ENCODE results near the gene HDX. TPM values are rescaled to one million over a fixed set of nuclear protein-coding genes. Genes with fewer than 3 reads are reported as not detected.

HDX gene
- total RNA-seq, 1 donor from 2014 or later, result 2.9 TPM

DNA sequence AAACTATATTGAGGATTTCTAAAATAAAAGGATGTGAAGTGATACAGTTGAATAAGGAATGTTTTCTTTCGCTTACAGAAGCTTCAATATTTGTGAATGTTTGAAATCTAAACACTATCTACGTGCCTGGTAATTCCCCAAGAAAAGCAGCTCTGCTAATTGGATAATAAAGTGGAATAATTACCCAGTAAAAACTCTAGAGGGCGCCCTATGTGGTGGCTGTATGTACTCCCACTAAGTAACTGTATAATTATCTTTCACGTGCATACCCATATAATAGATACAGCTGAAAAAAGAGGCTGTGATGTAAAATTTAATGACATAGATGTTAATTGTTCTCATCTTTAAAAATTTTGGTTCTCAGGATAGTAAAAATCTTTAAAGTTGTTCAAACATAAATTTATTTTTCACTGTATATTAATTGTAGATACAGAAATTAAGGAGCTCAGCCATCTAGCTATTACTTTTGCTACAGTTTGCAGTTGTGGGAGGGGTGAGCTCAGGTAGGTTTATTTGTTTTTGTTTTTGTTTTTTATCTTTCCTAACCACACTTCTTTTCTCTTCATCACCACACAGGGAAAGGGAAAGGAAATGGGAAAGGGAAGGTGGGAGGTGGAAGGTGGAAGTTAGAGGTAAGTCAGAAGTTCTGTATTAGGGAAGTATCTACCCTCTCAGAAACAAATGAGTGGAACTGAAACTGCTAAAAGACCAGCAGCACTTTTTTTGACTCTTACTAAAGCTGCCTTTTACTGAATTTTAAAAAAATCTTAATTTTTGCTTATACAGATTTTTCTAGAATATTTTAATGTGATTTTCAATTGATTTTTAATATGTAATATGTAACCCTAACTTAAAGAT is 162.5 kb downstream of the HDX start:
- POLR2A ChIA-PET, result no interaction called here
- ATAC-seq (ENCODE audit: low read depth) (no peak), DNase-seq (no peak)
- H3K4me1 Mint-ChIP-seq, result peaks cover 4% of the 10 kb centered on the region
- no peak for TF ChIP-seq CTCF (IDR thresholded peaks at IDR 0.05)
- no peak overlapping the region for H3K27ac Mint-ChIP-seq
- CTCF ChIA-PET, result interaction anchor here (1.2 kb wide), 1 partner anchor 12 kb away, joined by 3 read pairs; no protein-coding TSS in a partner anchor
- no peaks in the 10 kb centered on the region for H3K36me3 Mint-ChIP-seq (ENCODE audit: low read depth)
- no peaks in the 10 kb centered on the region for H3K27me3 Mint-ChIP-seq
- H3K4me3 Mint-ChIP-seq, result no peak overlapping the region
- intact Hi-C loops (cut with micrococcal nuclease), result no loop called here
- H3K9me3 Mint-ChIP-seq, result no peaks in the 10 kb centered on the region

DNA sequence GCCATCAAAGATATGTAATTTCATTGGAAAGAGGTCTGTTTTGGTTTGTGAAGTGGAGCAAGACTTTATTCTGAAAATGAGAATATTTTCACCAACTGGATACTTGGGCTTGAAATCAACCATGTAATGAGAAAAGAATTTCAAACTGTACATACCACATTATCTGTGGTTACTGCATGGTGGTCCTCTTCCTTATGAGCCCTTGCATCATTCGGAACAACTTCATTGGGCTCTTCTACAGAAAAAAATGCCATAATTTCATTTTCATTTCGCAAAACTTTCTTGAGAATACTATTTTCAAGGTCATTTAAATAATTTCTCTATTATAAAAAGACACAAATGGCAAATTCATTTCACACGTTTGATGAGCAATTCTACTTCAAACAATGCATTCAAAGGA is 165.6 kb downstream of the HDX start:
- Mint-ChIP-seq H3K4me3 (no peak overlapping the region), H3K27me3 (no peaks in the 10 kb centered on the region), H3K27ac (no peak overlapping the region)

DNA sequence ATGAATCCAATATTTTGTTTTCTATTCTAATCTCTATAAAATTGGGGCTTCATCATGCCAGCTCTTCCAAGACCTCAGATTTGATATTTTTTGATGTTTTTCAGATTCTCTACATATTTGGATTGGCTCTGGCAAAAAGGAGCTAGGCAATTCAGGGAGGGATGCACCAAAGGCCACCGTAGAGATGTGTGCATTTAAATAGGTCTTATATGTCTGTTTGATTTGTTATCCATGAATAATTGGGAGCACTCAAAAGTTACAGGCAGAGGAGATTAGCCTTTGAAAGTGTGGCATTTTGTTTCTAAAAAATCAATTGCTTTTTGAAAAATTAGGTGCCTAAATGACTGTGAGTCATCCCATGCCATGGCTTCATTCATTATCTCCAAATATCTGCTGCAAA is 167.1 kb downstream of the HDX start:
- no peak for TF ChIP-seq CTCF (IDR thresholded peaks at IDR 0.05)
- ATAC-seq (ENCODE audit: low read depth) (no peak), DNase-seq (no peak)
- intact Hi-C loops (cut with micrococcal nuclease), result no loop called here
- H3K9me3 Mint-ChIP-seq, result no peaks in the 10 kb centered on the region
- no peaks in the 10 kb centered on the region for H3K27me3 Mint-ChIP-seq
- ChIA-PET CTCF (no interaction called here), POLR2A (no interaction called here)
- no peaks in the 10 kb centered on the region for H3K36me3 Mint-ChIP-seq (ENCODE audit: low read depth)
- no peak overlapping the region for H3K4me3 Mint-ChIP-seq
- H3K4me1 Mint-ChIP-seq, result no peaks in the 10 kb centered on the region
- H3K27ac Mint-ChIP-seq, result no peak overlapping the region

More for the DNA sequence above, 165.6 kb downstream of the HDX start:
- H3K36me3 Mint-ChIP-seq (ENCODE audit: low read depth), result no peaks in the 10 kb centered on the region
- TF ChIP-seq CTCF (IDR thresholded peaks at IDR 0.05), result no peak
- CTCF ChIA-PET, result no interaction called here
- POLR2A ChIA-PET, result no interaction called here
- ATAC-seq (ENCODE audit: low read depth) (no peak), DNase-seq (no peak)
- intact Hi-C loops (cut with micrococcal nuclease), result no loop called here
- peaks cover 4% of the 10 kb centered on the region for H3K4me1 Mint-ChIP-seq
- H3K9me3 Mint-ChIP-seq, result no peaks in the 10 kb centered on the region

DNA sequence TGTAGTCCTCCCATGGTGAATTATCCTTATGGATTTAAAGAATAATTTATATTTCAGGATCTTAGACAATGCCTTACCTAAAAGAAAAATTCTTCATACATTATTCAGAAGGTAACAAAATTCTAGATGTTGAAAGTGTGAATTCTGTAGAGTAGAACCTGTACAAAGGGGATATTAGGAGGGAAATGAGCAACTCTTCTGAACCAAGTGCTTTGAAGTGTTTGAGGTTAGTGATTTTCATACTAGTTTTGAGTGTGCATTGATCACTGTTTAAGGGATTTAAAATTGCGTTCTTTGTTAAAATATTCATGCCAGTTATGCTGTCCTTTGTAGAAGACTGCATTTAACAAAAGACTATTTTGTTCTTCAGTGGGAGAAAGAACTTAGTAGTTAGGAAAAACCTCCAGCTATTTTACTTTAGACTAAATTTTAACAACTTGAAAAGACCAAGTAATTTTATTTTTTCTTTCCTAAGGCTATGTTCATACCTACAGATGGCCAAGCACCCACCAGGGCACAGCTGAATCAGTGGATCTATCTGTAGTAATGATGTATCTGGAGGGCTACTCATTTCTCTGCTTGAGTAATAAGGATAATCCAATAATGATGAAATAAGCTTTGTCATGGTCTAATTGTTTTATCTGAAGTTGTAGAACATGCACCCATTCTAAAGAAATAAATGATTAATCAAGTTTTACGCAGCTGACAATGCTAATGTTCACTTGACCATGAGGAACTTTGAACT is 180.0 kb downstream of the HDX start:
- no peak for TF ChIP-seq CTCF (IDR thresholded peaks at IDR 0.05)
- no peak for DNase-seq
- H3K4me1 Mint-ChIP-seq, result no peaks in the 10 kb centered on the region
- H3K27ac Mint-ChIP-seq, result no peak overlapping the region
- POLR2A ChIA-PET, result no interaction called here
- CTCF ChIA-PET, result no interaction called here
- H3K9me3 Mint-ChIP-seq, result no peaks in the 10 kb centered on the region
- no peak overlapping the region for H3K4me3 Mint-ChIP-seq
- no peaks in the 10 kb centered on the region for H3K36me3 Mint-ChIP-seq (ENCODE audit: low read depth)
- no peak for ATAC-seq (ENCODE audit: low read depth)
- H3K27me3 Mint-ChIP-seq, result no peaks in the 10 kb centered on the region
- intact Hi-C loops (cut with micrococcal nuclease), result no loop called here

- TF ChIP-seq CTCF (IDR thresholded peaks at IDR 0.05), result no peak
- no peak overlapping the region for H3K4me3 Mint-ChIP-seq
- no peak for ATAC-seq (ENCODE audit: low read depth)
- H3K36me3 Mint-ChIP-seq (ENCODE audit: low read depth), result no peaks in the 10 kb centered on the region
- no peaks in the 10 kb centered on the region for H3K4me1 Mint-ChIP-seq
- ChIA-PET CTCF (no interaction called here), POLR2A (no interaction called here)
- intact Hi-C loops (cut with micrococcal nuclease), result no loop called here
- H3K27ac Mint-ChIP-seq, result no peak overlapping the region
- no peak for DNase-seq
- H3K27me3 Mint-ChIP-seq, result no peaks in the 10 kb centered on the region
- H3K9me3 Mint-ChIP-seq, result peaks cover 3% of the 10 kb centered on the region
These were observed 181.6 kb downstream of the HDX start for GRCh38 chrX:84320614-84321013.
